ENCODE measurements around the gene TMEM44.
"Not testable (repeated sequence)": the region's sequence is repeated elsewhere in the genome, so short reads cannot be mapped to it uniquely, and the experiment has no call there.

TMEM44 gene

GRCh38 chr3:194608981-194609380 is 24.2 kb downstream of the TMEM44 start:
- DNase-seq (ENCODE audit: low spot score): no peak

DNA sequence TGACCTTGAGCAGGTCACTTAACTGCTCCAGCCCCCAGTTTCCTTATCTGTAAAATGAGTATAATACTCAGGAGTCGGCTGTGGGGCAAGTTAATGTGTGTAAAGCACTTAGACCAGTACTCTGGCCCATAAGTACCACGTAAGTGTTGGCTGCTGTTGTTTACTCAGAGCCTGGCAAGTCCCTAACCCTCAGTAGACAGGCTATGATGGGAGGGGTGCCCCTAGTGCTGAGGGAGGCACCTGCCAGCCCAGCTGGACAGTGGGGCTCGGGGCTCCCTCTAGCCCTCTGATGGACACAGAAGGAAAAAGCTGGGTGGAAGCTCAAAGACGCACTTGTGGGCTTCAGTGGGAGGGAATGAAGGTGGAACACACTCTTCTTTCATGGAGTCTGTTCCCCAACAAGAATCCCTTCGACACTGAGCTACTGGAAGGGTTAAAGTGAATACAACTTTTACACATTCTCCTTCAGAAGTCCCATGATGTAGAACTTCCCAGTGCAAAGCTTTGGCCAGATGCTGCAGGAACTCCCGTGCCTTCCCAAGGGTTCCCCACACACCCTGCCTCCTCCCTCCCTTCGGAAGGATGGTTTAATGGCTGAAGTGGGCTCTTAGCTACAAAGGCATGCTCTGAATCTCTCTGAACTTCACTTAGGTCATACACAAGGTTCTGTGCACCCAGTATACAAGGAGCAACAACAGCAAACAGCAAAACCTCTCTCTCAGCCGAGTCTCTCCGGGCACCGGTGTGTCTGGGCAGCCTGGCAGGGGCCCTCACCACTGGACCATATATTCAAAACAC is 25.4 kb downstream of the TMEM44 start:
- DNase-seq (ENCODE audit: low spot score): no peak

GRCh38 chr3:194606941-194607340 is 26.3 kb downstream of the TMEM44 start:
- DNase-seq (ENCODE audit: low spot score): no peak

DNA sequence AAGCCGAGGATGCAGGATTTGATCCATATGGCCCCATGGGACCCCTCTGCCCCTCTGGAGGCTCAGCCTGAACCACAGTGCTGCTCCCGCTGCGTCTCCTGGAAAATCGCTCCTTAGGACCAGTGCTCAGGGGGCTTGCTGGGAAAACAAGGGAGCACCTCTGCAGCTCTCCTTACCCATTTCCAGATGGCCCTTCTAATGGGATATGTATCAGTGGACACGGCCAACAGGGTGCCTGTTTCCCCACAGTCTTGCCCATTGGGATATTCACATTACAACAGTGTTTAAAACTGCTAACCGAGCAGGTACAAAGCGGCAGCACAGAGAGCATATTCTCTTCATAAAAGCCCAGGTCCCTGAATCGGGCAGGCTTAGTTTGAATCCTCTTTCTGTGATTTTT is 27.1 kb downstream of the TMEM44 start:
- no peak for DNase-seq (ENCODE audit: low spot score)

GRCh38 chr3:194605314-194605713 is 27.9 kb downstream of the TMEM44 start:
- DNase-seq (ENCODE audit: low spot score): not testable (repeated sequence)

DNA sequence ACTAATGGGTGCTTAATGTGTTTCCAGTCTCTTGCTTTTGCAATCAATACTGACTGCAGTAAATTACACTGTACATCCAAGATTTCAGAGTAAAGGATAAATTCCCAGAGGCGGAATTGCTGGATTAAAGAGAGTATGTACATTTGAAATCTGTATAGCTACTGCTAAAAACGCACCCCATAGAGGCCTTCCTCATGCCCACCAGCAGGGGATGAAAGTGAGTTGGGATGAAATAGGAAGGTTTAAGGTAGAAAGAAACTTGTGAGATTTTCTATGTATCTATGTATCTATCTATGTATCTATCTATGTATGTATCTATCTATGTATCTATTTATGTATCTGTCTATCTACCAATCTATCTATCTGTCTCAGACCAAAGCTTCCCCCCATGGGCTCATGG is 28.4 kb downstream of the TMEM44 start:
- DNase-seq (ENCODE audit: low spot score): no peak

GRCh38 chr3:194604126-194604525 is 29.1 kb downstream of the TMEM44 start:
- DNase-seq (ENCODE audit: low spot score): no peak

DNA sequence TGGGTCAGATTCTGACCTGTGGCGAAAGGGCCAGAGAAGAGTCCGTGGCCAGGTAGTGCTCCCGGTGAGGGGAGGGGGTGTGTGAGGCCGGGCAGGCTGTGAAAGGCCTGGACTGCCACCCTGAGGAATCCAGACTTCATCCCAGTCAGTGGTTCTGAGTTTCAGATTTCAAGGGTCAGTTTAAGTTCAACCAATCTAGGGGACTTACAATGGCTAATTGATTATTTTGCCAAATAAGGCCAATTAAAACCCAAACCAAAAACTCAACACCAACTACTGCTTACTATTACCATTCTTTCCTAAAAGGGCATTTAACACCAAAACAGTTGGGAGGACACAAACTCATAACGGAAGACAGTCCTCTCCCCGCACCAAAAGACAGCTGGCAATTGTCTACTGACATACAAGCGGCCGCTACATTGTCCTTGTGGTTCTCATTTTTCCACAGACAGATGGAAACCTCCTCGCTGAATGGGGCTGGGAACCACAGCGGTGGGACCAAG is 30.5 kb downstream of the TMEM44 start:
- DNase-seq (ENCODE audit: low spot score): no peak

- DNase-seq (ENCODE audit: low spot score): peak; percentile 72
Measured at GRCh38 chr3:194598771-194599557, 34.3 kb downstream of the TMEM44 start.

GRCh38 chr3:194596906-194597305 is 36.3 kb downstream of the TMEM44 start:
- no peak for DNase-seq (ENCODE audit: low spot score)

GRCh38 chr3:194592798-194593752 is 40.1 kb downstream of the TMEM44 start:
- peak; percentile 97 for DNase-seq (ENCODE audit: low spot score)

DNA sequence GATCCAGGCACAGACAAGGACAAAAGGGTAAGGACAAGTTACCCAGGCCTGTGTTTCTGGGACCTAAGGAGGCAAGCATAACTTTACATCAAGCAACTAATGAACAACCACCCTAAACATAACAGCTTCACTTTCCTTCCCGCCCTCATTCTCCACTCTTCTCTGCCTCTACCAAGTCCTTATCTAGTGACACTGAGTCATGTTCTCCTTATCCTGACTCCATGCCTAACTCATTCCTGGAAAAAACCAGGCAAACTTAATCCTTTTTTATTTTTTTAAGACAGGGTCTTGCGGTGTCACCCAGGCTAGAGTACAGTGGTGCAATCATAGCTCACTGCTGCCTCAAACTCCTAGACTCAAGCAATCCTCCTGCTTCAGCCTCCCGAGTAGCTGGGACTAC is 44.5 kb downstream of the TMEM44 start:
- no peak for DNase-seq (ENCODE audit: low spot score)

- no peak for DNase-seq (ENCODE audit: low spot score)
Measured at GRCh38 chr3:194588236-194588635, 45.0 kb downstream of the TMEM44 start.

DNA sequence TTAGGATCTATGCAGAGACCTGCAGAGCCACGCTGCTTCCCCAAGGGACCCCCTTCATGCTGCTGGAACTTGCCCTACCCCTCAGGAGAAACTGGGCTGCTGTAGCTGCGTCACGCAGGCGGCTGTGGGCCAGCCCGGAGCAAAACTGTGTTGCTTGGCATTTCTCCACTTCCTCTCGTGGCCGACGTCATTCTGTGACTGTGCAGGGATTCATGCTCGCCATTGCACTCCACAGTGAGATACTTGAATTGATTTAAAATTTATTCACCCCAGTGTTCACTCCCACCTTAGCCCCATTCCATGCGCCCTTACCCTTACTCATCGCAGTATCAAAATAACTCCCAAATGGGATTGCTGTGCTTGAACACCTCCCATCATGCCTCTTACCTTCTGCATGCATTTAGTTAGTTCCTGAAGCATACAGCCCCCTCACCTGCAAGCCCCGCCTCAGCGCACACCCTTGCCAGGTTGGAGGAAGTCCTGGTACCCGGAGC is 45.7 kb downstream of the TMEM44 start:
- DNase-seq (ENCODE audit: low spot score): no peak

DNA sequence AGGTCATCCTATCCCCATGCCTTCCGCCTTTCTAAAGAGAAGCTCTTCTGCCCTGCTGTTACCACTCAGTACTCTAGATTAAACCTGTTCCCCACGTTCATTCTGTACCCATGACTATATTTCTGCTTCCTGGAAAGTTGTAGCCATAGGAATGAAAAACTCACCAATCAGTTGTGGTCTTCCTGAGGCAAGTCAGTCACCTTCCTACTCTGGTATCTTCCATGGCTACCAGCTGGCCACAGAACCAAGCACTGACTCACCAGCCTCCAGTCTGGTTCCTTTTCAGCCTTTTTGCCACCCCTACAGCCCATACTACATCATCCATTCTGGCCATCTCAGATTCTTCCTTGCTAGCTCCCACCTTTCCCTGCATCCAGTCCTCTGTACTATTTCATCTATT is 46.4 kb downstream of the TMEM44 start:
- peak; percentile 62 for DNase-seq (ENCODE audit: low spot score)

GRCh38 chr3:194585880-194586281 is 47.3 kb downstream of the TMEM44 start:
- no peak for DNase-seq (ENCODE audit: low spot score)

GRCh38 chr3:194584866-194585265 is 48.4 kb downstream of the TMEM44 start:
- no peak for DNase-seq (ENCODE audit: low spot score)

DNA sequence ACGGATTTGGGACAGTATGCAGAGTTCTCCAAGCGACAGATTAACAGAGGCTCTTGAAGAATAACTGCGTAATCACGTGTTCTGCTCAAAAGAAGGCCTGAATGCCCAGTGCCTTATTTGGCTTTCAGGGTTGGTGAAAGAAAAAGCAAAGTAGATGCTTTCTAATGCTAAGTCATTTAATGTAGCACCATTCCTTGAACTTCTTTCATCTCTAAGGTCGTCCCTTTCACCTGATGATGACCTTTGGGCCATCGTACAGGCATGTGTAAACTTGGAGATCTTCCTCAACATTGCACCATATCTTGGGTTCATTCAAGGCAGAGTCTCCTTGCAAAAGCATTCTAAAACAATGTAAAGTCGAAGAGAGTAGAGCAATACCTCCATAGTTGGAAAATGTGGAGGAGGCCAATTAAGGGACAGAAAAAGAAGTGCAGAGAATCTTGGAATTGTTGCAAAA is 48.9 kb downstream of the TMEM44 start:
- no peak for DNase-seq (ENCODE audit: low spot score)

- DNase-seq (ENCODE audit: low spot score): no peak
Measured at GRCh38 chr3:194582196-194582905, 50.9 kb downstream of the TMEM44 start.

GRCh38 chr3:194579091-194579606 is 54.1 kb downstream of the TMEM44 start:
- no peak for DNase-seq (ENCODE audit: low spot score)
